ENCODE measurements around the gene IFI6. TPM values are rescaled to one million over a fixed set of nuclear protein-coding genes. Genes with fewer than 3 reads are reported as not detected.

Gene IFI6
- total RNA-seq, 1 experiment from 2014 or later: 14.8 TPM

GRCh38 chr1:27644369-27645070 is 27.5 kb downstream of the IFI6 start:
- POLR2A ChIA-PET: no interaction called here
- RAD21 ChIA-PET (ENCODE audit: low non-redundant PET in 1 of 2, low total read pairs in 2 of 2, uncharacterized antibody in 2 of 2, unreplicated experiment in 2 of 2): interaction anchor here in 1 of 2 experiments (0.6 kb wide), 1 partner anchor 13 kb away, joined by 4 read pairs; no protein-coding TSS in a partner anchor
- ATAC-seq: no peak
- Histone ChIP-seq H4K20me1 (ENCODE audit: insufficient read depth) (no peaks in the 10 kb centered on the region), H3K27me3 (ENCODE audit: insufficient read depth, low read length) (no peaks in the 10 kb centered on the region), H3K9me3 (ENCODE audit: control insufficient read depth in 1 of 2, insufficient read depth in 1 of 2, low read depth in 1 of 2, low read length in 2 of 2) (no peaks in the 10 kb centered on the region), H3K4me3 (replicated peaks in 1 of 2; ENCODE audit: low read depth in 1 of 2, low read length in 2 of 2) (no peak overlapping the region), H3K9me2 (ENCODE audit: insufficient read depth) (no peaks in the 10 kb centered on the region), H3K4me1 (ENCODE audit: control insufficient read depth in 1 of 2, insufficient read depth in 2 of 2, low read length in 2 of 2) (peaks cover 0 to 19% of the 10 kb centered on the region in 2 experiments; a peak in 2 of 4 replicates), H3K79me2 (ENCODE audit: insufficient read depth, low read length) (no peaks in the 10 kb centered on the region), H2AFZ (ENCODE audit: low read depth, low read length, poor library complexity, severe bottlenecking) (peak overlapping the region; percentile 97), H3K36me3 (ENCODE audit: control insufficient read depth in 1 of 2, insufficient read depth in 2 of 2, low read length in 2 of 2) (no peaks in the 10 kb centered on the region), H3K27ac (ENCODE audit: low read depth, low read length) (no peak overlapping the region), H3K9ac (ENCODE audit: low read length) (no peak overlapping the region), H3K4me2 (ENCODE audit: low read length) (peak overlapping the region; percentile 74)
- intact Hi-C loops (cut with micrococcal nuclease): no loop called here
- CTCF ChIA-PET: interaction anchor here (1.1 to 1.7 kb wide), 2 partner anchors 18 to 25 kb away, joined by 3 to 13 read pairs; no protein-coding TSS in a partner anchor
- TF ChIP-seq EZH2phosphoT487 (IDR thresholded peaks at IDR 0.05; ENCODE audit: borderline replicate concordance) (no peak), POLR2A (IDR thresholded peaks at IDR 0.05; ENCODE audit: borderline replicate concordance, extremely low read depth, insufficient read depth, insufficient read length) (no peak), YY1 (IDR thresholded peaks at IDR 0.05; ENCODE audit: extremely low read depth, insufficient replicate concordance, low read depth, low read length) (no peak)
- no TSS peak for BruUV-seq (replicated peaks)
- DNase-seq (ENCODE audit: low read depth, low spot score): no peak

GRCh38 chr1:27643600-27644368 is 28.2 kb downstream of the IFI6 start:
- no peaks in the 10 kb centered on the region for H4K20me1 ChIP-seq (ENCODE audit: insufficient read depth)
- DNase-seq (ENCODE audit: low read depth, low spot score) (peak; percentile 54), ATAC-seq (peak; percentile 96)
- H3K27me3 ChIP-seq (ENCODE audit: insufficient read depth, low read length): no peaks in the 10 kb centered on the region
- no peaks in the 10 kb centered on the region for H3K9me2 ChIP-seq (ENCODE audit: insufficient read depth)
- CTCF ChIA-PET: interaction anchor here (1.1 to 1.7 kb wide), 3 partner anchors 19 to 187 kb away, joined by 3 to 13 read pairs (median 3); partner anchors contain the start of gene PPP1R8
- H3K27ac ChIP-seq (ENCODE audit: low read depth, low read length): no peak overlapping the region
- H3K9me3 ChIP-seq (ENCODE audit: control insufficient read depth in 1 of 2, insufficient read depth in 1 of 2, low read depth in 1 of 2, low read length in 2 of 2): no peaks in the 10 kb centered on the region
- peak overlapping the region; percentile 23 to 36 for H3K4me3 ChIP-seq (replicated peaks in 1 of 2; ENCODE audit: low read depth in 1 of 2, low read length in 2 of 2)
- H3K4me2 ChIP-seq (ENCODE audit: low read length): peak overlapping the region; percentile 74
- H3K4me1 ChIP-seq (ENCODE audit: control insufficient read depth in 1 of 2, insufficient read depth in 2 of 2, low read length in 2 of 2): peaks cover 0 to 17% of the 10 kb centered on the region in 2 experiments; a peak in 2 of 4 replicates
- RAD21 ChIA-PET (ENCODE audit: low non-redundant PET in 1 of 2, low total read pairs in 2 of 2, uncharacterized antibody in 2 of 2, unreplicated experiment in 2 of 2): interaction anchor here (0.6 to 0.9 kb wide), 3 partner anchors 14 to 19 kb away, joined by 3 to 4 read pairs (median 3); no protein-coding TSS in a partner anchor
- H3K36me3 ChIP-seq (ENCODE audit: control insufficient read depth in 1 of 2, insufficient read depth in 2 of 2, low read length in 2 of 2): no peaks in the 10 kb centered on the region
- TF ChIP-seq MAX (IDR thresholded peaks at IDR 0.05): peak; percentile 36; the same call in 1 of the 2 replicates
- TF ChIP-seq CEBPB (IDR thresholded peaks at IDR 0.05; ENCODE audit: low read depth): no peak
- TF ChIP-seq SRF (IDR thresholded peaks at IDR 0.05; ENCODE audit: low read depth): peak; percentile 48; the same call in 1 of the 2 replicates
- TF ChIP-seq SP1 (IDR thresholded peaks at IDR 0.05; ENCODE audit: low read depth): no peak
- TF ChIP-seq RAD21 (IDR thresholded peaks at IDR 0.05; ENCODE audit: low read depth): peak; percentile 66; the same call in 1 of the 2 replicates
- TF ChIP-seq ZFX (IDR thresholded peaks at IDR 0.05): 0 out of 2 replicates have a peak, but pooled peaks have one; percentile 11
- TF ChIP-seq CTCF (IDR thresholded peaks at IDR 0.05 in 2 of 3, conservative IDR thresholded peaks at IDR 0.05 in 1 of 3; ENCODE audit: borderline replicate concordance in 1 of 3, insufficient read depth in 1 of 3, low read depth in 2 of 3, low read length in 2 of 3): peak; percentile 86 to 95 (median 88)
- POLR2A ChIA-PET: no interaction called here
- intact Hi-C loops (cut with micrococcal nuclease): no loop called here
- H3K9ac ChIP-seq (ENCODE audit: low read length): 0 out of 2 replicates have a peak overlapping the region, but pooled peaks have one; percentile 18
- H3K79me2 ChIP-seq (ENCODE audit: insufficient read depth, low read length): no peaks in the 10 kb centered on the region
- no TSS peak for BruUV-seq (replicated peaks)
- peak overlapping the region; percentile 97 for H2AFZ ChIP-seq (ENCODE audit: low read depth, low read length, poor library complexity, severe bottlenecking)

All from HCT116 (cell line).